GM12878 (cell line): ENCODE measurements around the gene AMHR2. TPM values are rescaled to one million over a fixed set of nuclear protein-coding genes. Genes with fewer than 3 reads are reported as not detected.

Experiments used
- ATAC-seq: fragments of 200-7000 bp; cut with Tn5 transposase; 3 replicates; pipeline ENCODE4 v1.9.1; 2020; ENCODE audit warnings: mild to moderate bottlenecking, moderate library complexity
- BruUV-seq: library from RNA; stranded (reverse); fragments of 400-500 nt; replicated peaks from 2 replicates; lab custom pipeline; 2021; lab: Mats Ljungman, UMichigan
- CTCF ChIA-PET: fragments of 300-600 bp; sonication (Branson Sonifier 250); formaldehyde crosslinking; extraction: SDS; loops from one replicate; lab custom pipeline; 2021; ENCODE audit warnings: inconsistent platforms; lab: Yijun Ruan, JAX
- POLR2A ChIA-PET: fragments of 350-600 bp; formaldehyde crosslinking; extraction: SDS; loops from one replicate; lab custom pipeline; 2021; ENCODE audit warnings: inconsistent platforms; lab: Charles Lee
- RAD21 ChIA-PET: fragments of 300-600 bp; sonication (Branson Sonifier 250); formaldehyde crosslinking; loops from one replicate; lab custom pipeline; 2023; ENCODE audit warnings: antibody characterized with exemption; ENCODE audit not compliant: unreplicated experiment; lab: Charles Lee
- SMC1A ChIA-PET: fragments of 300-600 bp; sonication (Branson Sonifier 250); formaldehyde crosslinking; loops from one replicate; lab custom pipeline; 2023; ENCODE audit not compliant: unreplicated experiment, uncharacterized antibody; lab: Charles Lee
- DNase-seq: peaks from one replicate; pipeline ENCODE4 v3.0.0-alpha.2; 2011; ENCODE audit warnings: low read depth, low spot score
- FAIRE-seq: peaks from 3 replicates; lab custom pipeline; 2011; peaks lifted over from hg19 to GRCh38; lab: Jason Lieb, UNC
- H2AFZ ChIP-seq: 2 replicates; pipeline ENCODE4 v1.6.0; 2011; ENCODE audit warnings: low read depth, low read length, control low read depth; ENCODE audit not compliant: control insufficient read depth
- H3K27ac ChIP-seq: 2 replicates; pipeline ENCODE4 v1.5.1; 2011; ENCODE audit warnings: control low read depth; ENCODE audit not compliant: control insufficient read depth, insufficient read depth
- H3K27me3 ChIP-seq, 2 experiments: replicated peaks in 1 of 2; 2 replicates each; pipeline versions ENCODE4 v1.6.0 to v1.6.1; 2011; ENCODE audit warnings: low read length in 1 of 2; ENCODE audit not compliant: control insufficient read depth in 2 of 2, insufficient read depth in 2 of 2
- H3K36me3 ChIP-seq, 2 experiments: 2 replicates each; pipeline ENCODE4 v1.5.1; 2011; ENCODE audit warnings: low read length in 1 of 2; ENCODE audit not compliant: control insufficient read depth in 2 of 2, insufficient read depth in 2 of 2
- H3K4me1 ChIP-seq: 2 replicates; pipeline ENCODE4 v1.6.1; 2011; ENCODE audit warnings: mild to moderate bottlenecking, low read length, moderate library complexity, mixed read lengths; ENCODE audit not compliant: control insufficient read depth, insufficient read depth
- H3K4me2 ChIP-seq: 2 replicates; pipeline ENCODE4 v1.6.0; 2011; ENCODE audit warnings: control low read depth; ENCODE audit not compliant: control insufficient read depth, insufficient read depth
- H3K4me3 ChIP-seq: fragments of 200-600 bp; sonication (generic); 2 replicates; pipeline ENCODE4 v1.5.1; 2016
- H3K79me2 ChIP-seq: 2 replicates; pipeline ENCODE4 v1.6.0; 2011; ENCODE audit warnings: low read length; ENCODE audit not compliant: control insufficient read depth, insufficient read depth
- H3K9ac ChIP-seq: 2 replicates; pipeline ENCODE4 v1.8.0; 2011; ENCODE audit warnings: low read length, control low read depth, mixed read lengths; ENCODE audit not compliant: control insufficient read depth, insufficient read depth
- H3K9me3 ChIP-seq: replicated peaks from 3 replicates; pipeline ENCODE4 v1.5.1; 2011; ENCODE audit warnings: mild to moderate bottlenecking, low read length; ENCODE audit not compliant: control insufficient read depth, insufficient read depth
- H4K20me1 ChIP-seq: 2 replicates; pipeline ENCODE4 v1.6.0; 2011; ENCODE audit not compliant: control insufficient read depth, insufficient read depth
- DPF2 ChIP-seq: fragments of 450-650 bp; IDR thresholded peaks from 2 replicates; pipeline ENCODE4 v1.6.1; 2017; ENCODE audit warnings: mild to moderate bottlenecking
- ETV6 ChIP-seq, 2 experiments: fragments of 450-650 bp in 1 of 2; IDR thresholded peaks in 1 of 2; conservative IDR thresholded peaks in 1 of 2; 2 replicates each; pipeline ENCODE4 v1.6.1; 2014; ENCODE audit warnings: antibody characterized with exemption in 1 of 2, borderline replicate concordance in 1 of 2, low read depth in 1 of 2, mild to moderate bottlenecking in 1 of 2, moderate library complexity in 1 of 2
- HDAC2 ChIP-seq: fragments of 200-600 bp; sonication (generic); IDR thresholded peaks from 2 replicates; pipeline ENCODE4 v1.6.1; 2017
- MYC ChIP-seq: IDR thresholded peaks from 2 replicates; pipeline ENCODE4 v1.6.1; 2011; ENCODE audit warnings: mild to moderate bottlenecking, low read length, moderate library complexity, inconsistent platforms; ENCODE audit not compliant: insufficient read depth, insufficient replicate concordance, insufficient read length, severe bottlenecking
- STAT3 ChIP-seq: IDR thresholded peaks from 2 replicates; pipeline ENCODE4 v1.6.1; 2011; ENCODE audit warnings: low read depth, low read length, improper control_type of control experiment
- YY1 ChIP-seq: IDR thresholded peaks from 2 replicates; pipeline ENCODE4 v1.6.1; 2011; ENCODE audit warnings: low read depth, mild to moderate bottlenecking, low read length
- ZNF274 ChIP-seq: IDR thresholded peaks from one replicate; pipeline ENCODE4 v1.8.0; 2011; ENCODE audit not compliant: insufficient read length, insufficient read depth
- whole genome bisulfite sequencing: methylation state at CpG from one replicate; pipeline ENCODE4 v1.1.6; 2016; ENCODE audit warnings: low lambda C conversion rate; ENCODE audit not compliant: insufficient replicate concordance, insufficient coverage; ENCODE audit errors: missing lambda C conversion rate; 5-methylcytosine and 5-hydroxymethylcytosine counted together
- in situ Hi-C: fragments of 300-500 bp; cut with MboI; formaldehyde crosslinking; loops from 9 replicates; pipeline ENCODE4 v1.14.3; 2018; ENCODE audit warnings: mixed read lengths
- intact Hi-C: fragments of 100-400 bp; cut with micrococcal nuclease; formaldehyde crosslinking; loops from one replicate; pipeline ENCODE4 v1.14.2; 2022; ENCODE audit not compliant: unreplicated experiment
- polyA plus RNA-seq, 11 experiments: library from polyadenylated mRNA; depleted of rRNA in 4 of 11; unstranded in 6 of 11; stranded (reverse) in 5 of 11; fragments of >200 nt; fragmentation: Nextera tagmentation in 4 of 11; fragmentation: Illumina TruSeq in 1 of 11; extraction: Ambion mirVana in 4 of 11; extraction: Trizol in 1 of 11; gene quantifications; 1 replicate in 1 of 11; 2 replicates in 10 of 11; pipeline versions ENCODE4 v1.2.1 to v1.2.3, GENCODE V29; 2011 to 2016; ENCODE audit warnings: inconsistent platforms in 2 of 11, missing spikeins in 2 of 11, low read depth in 1 of 11
- total RNA-seq, 4 experiments: library from RNA; depleted of rRNA in 3 of 4; stranded (reverse); fragments of >200 nt in 3 of 4; fragmentation: Illumina TruSeq in 1 of 4; extraction: Trizol in 1 of 4; gene quantifications; 2 replicates each; pipeline versions ENCODE4 v1.2.1 to v1.2.3, GENCODE V29; 2013 to 2021
- TF ChIP-seq, protein P1 (sequence below): IDR thresholded peaks from 2 replicates; pipeline ENCODE4 v1.6.1; 2012; ENCODE audit warnings: improper control_type of control experiment, low read depth, low read length; ENCODE audit not compliant: insufficient replicate concordance
- TF ChIP-seq, protein P2 (sequence below): fragments of 450-650 bp; IDR thresholded peaks from 2 replicates; pipeline ENCODE4 v1.6.1; 2018; ENCODE audit warnings: mild to moderate bottlenecking, low read depth, moderate library complexity; ENCODE audit not compliant: partially characterized antibody
- TF ChIP-seq, protein P3 (sequence below): fragments of 450-650 bp; formaldehyde crosslinking; IDR thresholded peaks from 2 replicates; pipeline ENCODE4 v1.4.0; 2022; ENCODE audit warnings: mild to moderate bottlenecking, moderate library complexity

Gene AMHR2
- total and polyA plus RNA-seq, 10 of the 15 experiments (the other 5 are each of a cell fraction or from before 2014, with no cell fraction given) = 0.06 TPM; not detected in 9

DNA sequence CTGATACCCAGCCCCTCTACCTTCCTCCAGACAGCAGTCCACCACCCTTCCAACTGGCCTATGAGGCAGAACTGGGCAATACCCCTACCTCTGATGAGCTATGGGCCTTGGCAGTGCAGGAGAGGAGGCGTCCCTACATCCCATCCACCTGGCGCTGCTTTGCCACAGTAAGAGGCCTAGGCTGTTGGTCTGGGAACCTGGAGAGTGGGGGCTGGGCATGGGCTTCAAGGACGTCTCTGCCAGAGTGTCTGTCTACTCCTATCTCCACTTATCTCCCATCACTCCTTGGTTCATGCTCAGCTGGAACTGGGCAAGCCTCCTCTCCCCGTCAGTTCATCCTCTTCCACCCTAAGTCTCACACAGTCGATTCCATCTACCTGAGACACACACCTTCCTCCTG lies 6.5 kb downstream of the AMHR2 start (continued):
- TF ChIP-seq, protein P1, sequence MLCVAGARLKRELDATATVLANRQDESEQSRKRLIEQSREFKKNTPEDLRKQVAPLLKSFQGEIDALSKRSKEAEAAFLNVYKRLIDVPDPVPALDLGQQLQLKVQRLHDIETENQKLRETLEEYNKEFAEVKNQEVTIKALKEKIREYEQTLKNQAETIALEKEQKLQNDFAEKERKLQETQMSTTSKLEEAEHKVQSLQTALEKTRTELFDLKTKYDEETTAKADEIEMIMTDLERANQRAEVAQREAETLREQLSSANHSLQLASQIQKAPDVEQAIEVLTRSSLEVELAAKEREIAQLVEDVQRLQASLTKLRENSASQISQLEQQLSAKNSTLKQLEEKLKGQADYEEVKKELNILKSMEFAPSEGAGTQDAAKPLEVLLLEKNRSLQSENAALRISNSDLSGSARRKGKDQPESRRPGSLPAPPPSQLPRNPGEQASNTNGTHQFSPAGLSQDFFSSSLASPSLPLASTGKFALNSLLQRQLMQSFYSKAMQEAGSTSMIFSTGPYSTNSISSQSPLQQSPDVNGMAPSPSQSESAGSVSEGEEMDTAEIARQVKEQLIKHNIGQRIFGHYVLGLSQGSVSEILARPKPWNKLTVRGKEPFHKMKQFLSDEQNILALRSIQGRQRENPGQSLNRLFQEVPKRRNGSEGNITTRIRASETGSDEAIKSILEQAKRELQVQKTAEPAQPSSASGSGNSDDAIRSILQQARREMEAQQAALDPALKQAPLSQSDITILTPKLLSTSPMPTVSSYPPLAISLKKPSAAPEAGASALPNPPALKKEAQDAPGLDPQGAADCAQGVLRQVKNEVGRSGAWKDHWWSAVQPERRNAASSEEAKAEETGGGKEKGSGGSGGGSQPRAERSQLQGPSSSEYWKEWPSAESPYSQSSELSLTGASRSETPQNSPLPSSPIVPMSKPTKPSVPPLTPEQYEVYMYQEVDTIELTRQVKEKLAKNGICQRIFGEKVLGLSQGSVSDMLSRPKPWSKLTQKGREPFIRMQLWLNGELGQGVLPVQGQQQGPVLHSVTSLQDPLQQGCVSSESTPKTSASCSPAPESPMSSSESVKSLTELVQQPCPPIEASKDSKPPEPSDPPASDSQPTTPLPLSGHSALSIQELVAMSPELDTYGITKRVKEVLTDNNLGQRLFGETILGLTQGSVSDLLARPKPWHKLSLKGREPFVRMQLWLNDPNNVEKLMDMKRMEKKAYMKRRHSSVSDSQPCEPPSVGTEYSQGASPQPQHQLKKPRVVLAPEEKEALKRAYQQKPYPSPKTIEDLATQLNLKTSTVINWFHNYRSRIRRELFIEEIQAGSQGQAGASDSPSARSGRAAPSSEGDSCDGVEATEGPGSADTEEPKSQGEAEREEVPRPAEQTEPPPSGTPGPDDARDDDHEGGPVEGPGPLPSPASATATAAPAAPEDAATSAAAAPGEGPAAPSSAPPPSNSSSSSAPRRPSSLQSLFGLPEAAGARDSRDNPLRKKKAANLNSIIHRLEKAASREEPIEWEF = no peak

DNA sequence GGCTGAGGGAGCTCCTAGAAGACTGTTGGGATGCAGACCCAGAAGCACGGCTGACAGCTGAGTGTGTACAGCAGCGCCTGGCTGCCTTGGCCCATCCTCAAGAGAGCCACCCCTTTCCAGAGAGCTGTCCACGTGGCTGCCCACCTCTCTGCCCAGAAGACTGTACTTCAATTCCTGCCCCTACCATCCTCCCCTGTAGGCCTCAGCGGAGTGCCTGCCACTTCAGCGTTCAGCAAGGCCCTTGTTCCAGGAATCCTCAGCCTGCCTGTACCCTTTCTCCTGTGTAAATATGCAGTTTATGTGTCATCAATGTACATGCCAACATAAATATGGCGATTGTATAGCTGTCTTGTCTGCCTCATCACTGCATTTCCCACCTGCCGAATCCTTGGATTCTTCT lies 7.5 kb downstream of the AMHR2 start:
- FAIRE-seq = no peak
- H4K20me1 ChIP-seq = no peaks in the 10 kb centered on the region
- H3K27ac ChIP-seq = no peak overlapping the region
- RAD21 ChIA-PET = no interaction called here
- no peak overlapping the region for H3K4me3 ChIP-seq
- H3K9me3 ChIP-seq = no peaks in the 10 kb centered on the region
- H3K4me2 ChIP-seq = no peak overlapping the region
- SMC1A ChIA-PET = interaction anchor here (1.7 kb wide), 1 partner anchor 79 kb away, joined by 4 read pairs; no protein-coding TSS in a partner anchor
- CTCF ChIA-PET = interaction anchor here (1.4 to 2.8 kb wide), 2 partner anchors 10 to 79 kb away, joined by 6 to 9 read pairs; no protein-coding TSS in a partner anchor
- H3K9ac ChIP-seq = no peak overlapping the region
- no peak for ATAC-seq
- POLR2A ChIA-PET = no interaction called here
- 62% methylated on average over 7 of the region's 7 CpGs for WGBS
- no peak overlapping the region for H2AFZ ChIP-seq
- H3K4me1 ChIP-seq = no peaks in the 10 kb centered on the region
- H3K36me3 ChIP-seq = no peaks in the 10 kb centered on the region
- in situ Hi-C loops (no loop called here), intact Hi-C loops (no loop called here)
- DNase-seq = no peak
- no TSS peak for BruUV-seq
- H3K27me3 ChIP-seq = no peaks in the 10 kb centered on the region
- H3K79me2 ChIP-seq = no peaks in the 10 kb centered on the region
- TF ChIP-seq STAT3 (no peak), ETV6 (conservative IDR thresholded peaks at IDR 0.05 in 1 of 2, IDR thresholded peaks at IDR 0.05 in 1 of 2; ENCODE audit: borderline replicate concordance in 1 of 2, low read depth in 1 of 2) (no peak), ZNF274 (no peak), YY1 (no peak), MYC (no peak), HDAC2 (no peak), DPF2 (no peak)
- TF ChIP-seq, protein P2, sequence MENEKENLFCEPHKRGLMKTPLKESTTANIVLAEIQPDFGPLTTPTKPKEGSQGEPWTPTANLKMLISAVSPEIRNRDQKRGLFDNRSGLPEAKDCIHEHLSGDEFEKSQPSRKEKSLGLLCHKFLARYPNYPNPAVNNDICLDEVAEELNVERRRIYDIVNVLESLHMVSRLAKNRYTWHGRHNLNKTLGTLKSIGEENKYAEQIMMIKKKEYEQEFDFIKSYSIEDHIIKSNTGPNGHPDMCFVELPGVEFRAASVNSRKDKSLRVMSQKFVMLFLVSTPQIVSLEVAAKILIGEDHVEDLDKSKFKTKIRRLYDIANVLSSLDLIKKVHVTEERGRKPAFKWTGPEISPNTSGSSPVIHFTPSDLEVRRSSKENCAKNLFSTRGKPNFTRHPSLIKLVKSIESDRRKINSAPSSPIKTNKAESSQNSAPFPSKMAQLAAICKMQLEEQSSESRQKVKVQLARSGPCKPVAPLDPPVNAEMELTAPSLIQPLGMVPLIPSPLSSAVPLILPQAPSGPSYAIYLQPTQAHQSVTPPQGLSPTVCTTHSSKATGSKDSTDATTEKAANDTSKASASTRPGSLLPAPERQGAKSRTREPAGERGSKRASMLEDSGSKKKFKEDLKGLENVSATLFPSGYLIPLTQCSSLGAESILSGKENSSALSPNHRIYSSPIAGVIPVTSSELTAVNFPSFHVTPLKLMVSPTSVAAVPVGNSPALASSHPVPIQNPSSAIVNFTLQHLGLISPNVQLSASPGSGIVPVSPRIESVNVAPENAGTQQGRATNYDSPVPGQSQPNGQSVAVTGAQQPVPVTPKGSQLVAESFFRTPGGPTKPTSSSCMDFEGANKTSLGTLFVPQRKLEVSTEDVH = no peak
- TF ChIP-seq, protein P3, sequence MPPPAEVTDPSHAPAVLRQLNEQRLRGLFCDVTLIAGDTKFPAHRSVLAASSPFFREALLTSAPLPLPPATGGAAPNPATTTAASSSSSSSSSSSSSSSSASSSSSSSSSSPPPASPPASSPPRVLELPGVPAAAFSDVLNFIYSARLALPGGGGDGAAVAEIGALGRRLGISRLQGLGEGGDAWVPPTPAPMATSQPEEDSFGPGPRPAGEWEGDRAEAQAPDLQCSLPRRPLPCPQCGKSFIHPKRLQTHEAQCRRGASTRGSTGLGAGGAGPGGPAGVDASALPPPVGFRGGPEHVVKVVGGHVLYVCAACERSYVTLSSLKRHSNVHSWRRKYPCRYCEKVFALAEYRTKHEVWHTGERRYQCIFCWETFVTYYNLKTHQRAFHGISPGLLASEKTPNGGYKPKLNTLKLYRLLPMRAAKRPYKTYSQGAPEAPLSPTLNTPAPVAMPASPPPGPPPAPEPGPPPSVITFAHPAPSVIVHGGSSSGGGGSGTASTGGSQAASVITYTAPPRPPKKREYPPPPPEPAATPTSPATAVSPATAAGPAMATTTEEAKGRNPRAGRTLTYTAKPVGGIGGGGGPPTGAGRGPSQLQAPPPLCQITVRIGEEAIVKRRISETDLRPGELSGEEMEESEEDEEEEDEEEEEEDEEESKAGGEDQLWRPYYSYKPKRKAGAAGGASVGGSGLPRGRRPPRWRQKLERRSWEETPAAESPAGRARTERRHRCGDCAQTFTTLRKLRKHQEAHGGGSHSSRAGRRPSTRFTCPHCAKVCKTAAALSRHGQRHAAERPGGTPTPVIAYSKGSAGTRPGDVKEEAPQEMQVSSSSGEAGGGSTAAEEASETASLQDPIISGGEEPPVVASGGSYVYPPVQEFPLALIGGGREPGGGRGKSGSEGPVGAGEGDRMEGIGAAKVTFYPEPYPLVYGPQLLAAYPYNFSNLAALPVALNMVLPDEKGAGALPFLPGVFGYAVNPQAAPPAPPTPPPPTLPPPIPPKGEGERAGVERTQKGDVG (CRISPR knock-in tag) = no peak
